ENCODE measurements around the gene ASNS.

ASNS gene

DNA sequence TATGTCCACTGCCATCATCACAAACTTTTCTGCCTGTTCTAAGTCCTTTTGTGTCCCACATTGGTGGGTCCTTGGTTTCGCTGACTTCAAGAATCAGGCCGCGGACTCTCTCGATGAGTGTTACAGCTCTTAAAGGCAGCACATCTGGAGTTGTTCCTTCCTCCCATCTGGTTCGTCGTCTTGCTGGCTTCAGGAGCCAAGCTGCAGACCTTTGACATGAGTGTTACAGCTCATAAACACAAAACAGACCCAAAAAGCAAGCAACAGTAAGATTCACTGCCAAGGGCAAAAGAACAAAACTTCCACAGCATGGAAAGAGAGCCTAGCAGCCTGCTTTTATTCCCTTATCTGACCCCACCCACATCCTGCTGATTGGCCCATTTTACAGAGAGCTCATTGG, 30.2 kb downstream of the ASNS start:
- no peak for DNase-seq

DNA sequence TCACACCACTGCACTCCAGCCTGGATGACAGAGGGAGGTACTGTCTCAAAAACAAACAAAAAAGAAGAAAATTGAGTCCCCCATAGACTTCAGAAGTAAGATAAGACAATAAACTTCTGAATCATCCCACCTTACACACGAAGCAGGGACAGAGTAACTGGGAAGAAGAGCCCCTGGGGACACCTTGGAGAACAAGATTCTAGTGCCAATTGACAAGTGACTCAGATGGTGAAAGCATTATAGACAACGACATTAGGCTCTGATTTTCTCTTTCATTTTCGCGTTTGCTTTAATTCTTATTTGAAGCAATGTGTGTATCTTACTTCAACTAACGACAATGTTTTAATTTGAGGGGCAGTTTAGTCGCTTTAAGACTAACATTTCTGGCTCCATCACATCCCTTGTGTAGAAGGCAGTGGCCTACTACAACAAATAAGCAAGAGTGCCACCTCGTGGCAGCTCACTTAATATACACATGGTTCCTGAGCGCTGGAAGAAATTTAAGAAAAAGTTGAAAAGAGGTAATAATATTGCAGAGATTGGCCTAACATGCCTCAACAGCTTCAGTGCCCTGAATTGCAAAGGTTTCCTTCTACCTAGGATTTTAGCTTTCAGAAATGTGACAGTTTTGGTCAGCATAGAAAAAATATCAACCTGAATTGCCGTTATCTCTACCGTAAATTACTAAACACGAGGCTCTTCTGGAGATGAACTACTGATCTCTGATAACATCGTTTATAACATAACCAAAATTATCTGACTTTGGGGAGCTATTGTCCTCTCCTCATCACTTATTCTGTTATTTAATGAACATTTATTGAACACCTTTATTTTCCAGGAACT, 36.7 kb downstream of the ASNS start:
- DNase-seq: peak; percentile 26 to 47

GRCh38 chr7:97819161-97819560, 53.0 kb downstream of the ASNS start:
- DNase-seq: peak in 1 of 2 experiments; percentile 19

DNA sequence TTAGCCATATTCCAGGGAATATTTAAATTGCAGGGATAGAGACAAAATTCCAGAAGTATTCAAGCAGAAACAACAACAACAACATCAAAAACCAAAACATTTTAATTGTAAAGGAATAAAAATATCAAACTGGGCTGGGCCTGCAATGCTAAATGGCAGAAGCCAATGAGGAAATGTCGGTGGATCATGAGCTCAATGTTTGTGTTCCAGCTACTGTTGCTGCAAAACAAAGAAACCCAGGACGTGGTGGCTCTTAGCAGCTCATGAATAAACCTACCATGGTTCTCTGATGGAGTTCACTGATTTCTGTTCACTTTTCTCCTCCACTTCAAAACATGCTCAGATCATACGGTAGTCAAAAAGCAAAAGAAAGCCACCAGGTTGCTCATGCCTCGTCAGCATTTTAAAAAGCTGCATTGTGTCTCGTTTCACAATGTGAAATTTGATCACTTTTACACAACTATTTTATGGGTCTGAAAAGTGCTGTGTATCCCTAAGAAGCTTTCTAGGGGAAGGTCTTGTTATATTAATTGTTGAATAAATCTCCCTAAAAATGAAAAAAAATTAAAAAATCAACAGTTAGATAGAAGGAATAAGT, 54.0 kb downstream of the ASNS start:
- no peak for DNase-seq

Measured in SHP77 (cell line).